ENCODE measurements around the gene RAB4A. TPM values are rescaled to one million over a fixed set of nuclear protein-coding genes. Genes with fewer than 3 reads are reported as not detected.

RAB4A gene
- total RNA-seq, 3 donors from 2014 or later: 27.5 to 47.8 (median 42.1) TPM

DNA sequence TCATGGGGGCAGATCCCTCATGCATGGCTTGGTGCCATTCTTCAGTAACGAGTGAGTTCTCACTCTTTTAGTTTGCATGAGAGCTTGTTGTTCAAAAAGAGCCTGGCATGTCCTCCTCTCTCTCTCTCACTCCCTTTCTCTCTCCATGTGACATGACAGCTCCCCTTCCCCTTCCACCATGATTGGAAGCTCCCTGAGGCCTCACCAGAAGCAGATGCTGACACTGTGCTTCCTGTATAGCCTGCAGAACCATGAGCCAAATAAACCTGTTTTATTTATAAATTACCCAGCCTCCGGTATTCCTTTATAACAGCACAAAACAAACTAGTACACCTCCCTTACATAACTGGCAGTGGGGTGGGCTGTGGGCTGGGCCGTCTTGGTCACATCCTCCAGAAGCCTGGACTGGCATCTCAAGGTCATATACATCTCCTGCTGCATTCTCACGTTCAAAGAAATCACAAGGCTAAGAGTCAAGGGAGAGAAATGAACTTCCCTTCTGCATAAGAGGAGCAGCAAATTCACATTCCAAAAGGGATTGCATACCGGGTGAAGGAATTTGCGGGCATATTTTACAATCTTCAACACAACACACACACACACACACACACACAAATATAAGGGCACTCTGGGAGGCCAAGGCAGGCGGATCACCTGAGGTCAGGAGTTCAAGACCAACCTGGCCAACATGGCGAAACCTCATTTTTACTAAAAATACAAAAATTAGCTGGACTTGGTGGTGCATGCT, 74.2 kb downstream of the RAB4A start:
- Histone ChIP-seq H3K27ac (no peak overlapping the region), H3K36me3 (no peaks in the 10 kb centered on the region), H3K4me1 (no peaks in the 10 kb centered on the region), H3K4me3 (no peak overlapping the region), H3K27me3 (peaks cover 0 to 10% of the 10 kb centered on the region in 2 donors), H3K9me3 (no peaks in the 10 kb centered on the region)
- DNase-seq (ENCODE audit: low spot score in 2 of 2): no peak
- intact Hi-C loops (cut with DNase I; ENCODE audit: low total_unique reads): no loop called here
- TF ChIP-seq POLR2A (IDR thresholded peaks at IDR 0.05) (no peak), POLR2AphosphoS5 (IDR thresholded peaks at IDR 0.05) (no peak)
- TF ChIP-seq, protein P1, sequence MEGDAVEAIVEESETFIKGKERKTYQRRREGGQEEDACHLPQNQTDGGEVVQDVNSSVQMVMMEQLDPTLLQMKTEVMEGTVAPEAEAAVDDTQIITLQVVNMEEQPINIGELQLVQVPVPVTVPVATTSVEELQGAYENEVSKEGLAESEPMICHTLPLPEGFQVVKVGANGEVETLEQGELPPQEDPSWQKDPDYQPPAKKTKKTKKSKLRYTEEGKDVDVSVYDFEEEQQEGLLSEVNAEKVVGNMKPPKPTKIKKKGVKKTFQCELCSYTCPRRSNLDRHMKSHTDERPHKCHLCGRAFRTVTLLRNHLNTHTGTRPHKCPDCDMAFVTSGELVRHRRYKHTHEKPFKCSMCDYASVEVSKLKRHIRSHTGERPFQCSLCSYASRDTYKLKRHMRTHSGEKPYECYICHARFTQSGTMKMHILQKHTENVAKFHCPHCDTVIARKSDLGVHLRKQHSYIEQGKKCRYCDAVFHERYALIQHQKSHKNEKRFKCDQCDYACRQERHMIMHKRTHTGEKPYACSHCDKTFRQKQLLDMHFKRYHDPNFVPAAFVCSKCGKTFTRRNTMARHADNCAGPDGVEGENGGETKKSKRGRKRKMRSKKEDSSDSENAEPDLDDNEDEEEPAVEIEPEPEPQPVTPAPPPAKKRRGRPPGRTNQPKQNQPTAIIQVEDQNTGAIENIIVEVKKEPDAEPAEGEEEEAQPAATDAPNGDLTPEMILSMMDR (IDR thresholded peaks at IDR 0.05): no peak

DNA sequence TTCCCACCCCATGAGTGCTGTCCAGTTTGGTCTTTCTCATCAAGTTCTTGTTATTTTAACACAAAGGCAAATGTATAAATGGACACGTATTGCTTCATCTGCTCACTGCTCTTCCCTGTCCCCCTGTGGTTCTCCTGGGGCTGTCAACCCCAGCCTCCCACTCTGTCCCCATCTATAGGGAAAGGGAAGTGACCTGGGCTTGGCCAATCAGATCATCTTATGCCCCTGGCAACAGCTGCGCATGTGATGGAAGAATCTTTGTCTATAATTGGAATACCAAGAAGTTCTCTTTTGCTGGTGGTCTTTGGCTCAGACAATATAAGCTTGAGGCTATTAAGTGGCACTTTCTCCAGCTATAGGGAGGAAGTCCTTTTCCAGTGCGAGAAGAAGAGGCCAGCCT, 76.6 kb downstream of the RAB4A start:
- intact Hi-C loops (cut with DNase I; ENCODE audit: low total_unique reads): no loop called here
- Histone ChIP-seq H3K9me3 (no peaks in the 10 kb centered on the region), H3K27ac (no peak overlapping the region), H3K36me3 (no peaks in the 10 kb centered on the region), H3K4me3 (no peak overlapping the region), H3K4me1 (no peaks in the 10 kb centered on the region), H3K27me3 (peaks cover 0 to 10% of the 10 kb centered on the region in 2 donors)
- TF ChIP-seq, protein P1 (IDR thresholded peaks at IDR 0.05): no peak
- TF ChIP-seq POLR2AphosphoS5 (IDR thresholded peaks at IDR 0.05) (no peak), POLR2A (IDR thresholded peaks at IDR 0.05) (no peak)
- DNase-seq (ENCODE audit: low spot score in 2 of 2): no peak

DNA sequence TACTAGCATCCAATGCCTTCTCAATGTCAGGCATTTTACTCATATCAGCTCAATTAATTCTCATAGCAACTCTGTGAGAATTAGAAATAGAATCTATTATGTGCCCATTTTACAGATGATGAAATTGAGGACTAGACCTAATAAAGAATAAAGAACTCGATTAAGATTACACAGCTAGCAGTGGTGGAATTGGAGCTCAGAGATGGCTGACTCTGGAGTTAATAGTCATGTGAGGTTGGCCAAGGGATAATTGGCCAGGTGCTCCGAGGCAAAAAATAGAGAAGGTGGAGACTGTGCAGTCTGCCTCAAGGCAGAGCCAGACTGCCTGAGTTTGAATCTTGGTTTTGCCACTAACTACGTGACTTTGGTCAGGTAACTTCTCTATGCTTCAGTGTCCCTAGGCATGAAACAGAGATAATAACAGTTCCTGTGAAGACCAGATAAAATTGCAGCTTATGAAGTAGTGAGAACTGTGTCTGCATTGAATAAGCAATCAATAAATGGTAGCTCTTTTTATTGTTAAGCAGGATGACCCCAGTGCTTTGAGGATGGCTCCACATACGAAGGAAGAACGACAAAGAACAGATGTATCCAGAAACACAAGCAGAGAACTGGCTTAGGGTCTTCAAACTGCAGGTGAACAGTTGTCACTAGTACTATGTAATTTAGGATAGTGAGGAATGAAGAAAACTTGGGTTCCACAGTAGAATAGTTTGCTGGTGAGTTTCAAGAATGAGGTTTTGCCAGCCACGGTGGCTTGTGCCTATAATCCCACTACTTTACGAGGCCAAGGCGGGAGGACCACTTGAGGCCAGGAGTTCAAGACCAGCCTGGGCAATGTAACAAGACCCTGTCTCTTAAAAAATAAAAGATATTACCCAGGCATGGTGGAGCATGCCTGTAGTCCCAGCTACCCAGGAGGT, 78.8 kb downstream of the RAB4A start:
- intact Hi-C loops (cut with DNase I; ENCODE audit: low total_unique reads): no loop called here
- Histone ChIP-seq H3K4me1 (no peaks in the 10 kb centered on the region), H3K4me3 (no peak overlapping the region), H3K27ac (no peak overlapping the region), H3K9me3 (peaks cover 0 to 12% of the 10 kb centered on the region in 2 donors), H3K36me3 (no peaks in the 10 kb centered on the region), H3K27me3 (peaks cover 0 to 10% of the 10 kb centered on the region in 2 donors)
- no peak for DNase-seq (ENCODE audit: low spot score in 2 of 2)
- TF ChIP-seq POLR2AphosphoS5 (IDR thresholded peaks at IDR 0.05): no peak
- TF ChIP-seq, protein P1 (IDR thresholded peaks at IDR 0.05): no peak
- no peak for TF ChIP-seq POLR2A (IDR thresholded peaks at IDR 0.05)

DNA sequence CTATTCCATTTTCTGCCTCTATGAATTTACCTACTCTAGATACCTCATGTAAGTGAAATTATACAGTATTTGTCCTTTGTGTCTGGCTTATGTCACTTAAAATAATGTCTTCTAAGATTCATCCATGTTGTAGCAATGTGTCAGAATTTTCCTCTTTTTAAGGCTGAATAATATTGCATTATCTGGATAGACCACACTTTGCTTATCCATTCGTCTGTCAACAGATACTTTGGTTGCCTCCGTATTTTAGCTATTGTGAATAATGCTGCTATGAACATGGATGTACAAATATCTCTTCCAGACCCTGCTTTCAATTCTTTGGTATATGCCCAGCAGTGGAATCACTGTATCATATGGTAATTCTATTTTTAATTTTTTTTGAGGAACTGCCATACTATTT, 82.1 kb downstream of the RAB4A start:
- Histone ChIP-seq H3K4me1 (no peaks in the 10 kb centered on the region), H3K4me3 (no peak overlapping the region)

More for the DNA sequence above, 82.1 kb downstream of the RAB4A start:
- Histone ChIP-seq H3K36me3 (no peaks in the 10 kb centered on the region), H3K27ac (no peak overlapping the region), H3K27me3 (peaks cover 0 to 10% of the 10 kb centered on the region in 2 donors), H3K9me3 (peaks cover 0 to 18% of the 10 kb centered on the region in 2 donors)
- no peak for DNase-seq (ENCODE audit: low spot score in 2 of 2)
- intact Hi-C loops (cut with DNase I; ENCODE audit: low total_unique reads): no loop called here
- TF ChIP-seq, protein P1 (IDR thresholded peaks at IDR 0.05): no peak
- TF ChIP-seq POLR2A (IDR thresholded peaks at IDR 0.05) (no peak), POLR2AphosphoS5 (IDR thresholded peaks at IDR 0.05) (no peak)

Data from breast epithelium (tissue), 4 donors.